DOHH2 (cell line): ENCODE measurements around the gene POLG.

Experiments used
- CTCF ChIP-seq: fragments of 200-600 bp; sonication (generic); IDR thresholded peaks from one replicate; pipeline ENCODE4 v1.5.1; 2014; ENCODE audit warnings: antibody characterized with exemption, mild to moderate bottlenecking, low read depth, low read length; ENCODE audit not compliant: poor library complexity, severe bottlenecking
- EZH2phosphoT487 ChIP-seq: fragments of 200-600 bp; sonication (generic); IDR thresholded peaks from 2 replicates; pipeline ENCODE4 v1.6.1; 2017; ENCODE audit warnings: borderline replicate concordance, mild to moderate bottlenecking, antibody characterized with exemption, low read length, moderate library complexity, mixed read lengths

GRCh38 chr15:89363133-89363532 lies 28.5 kb upstream of the POLG start:
- TF ChIP-seq CTCF (no peak), EZH2phosphoT487 (no peak)
